Measurements from ENCODE around the gene ABCA4. TPM values are rescaled to one million over a fixed set of nuclear protein-coding genes. Genes with fewer than 3 reads are reported as not detected.
A peak's percentile ranks its signal among the peaks of the same experiment; 100 is the strongest.
"Not testable (repeated sequence)": the region's sequence is repeated elsewhere in the genome, so short reads cannot be mapped to it uniquely, and the experiment has no call there.

The ABCA4 gene
- not detected for total RNA-seq
- polyA plus RNA-seq: not detected

DNA sequence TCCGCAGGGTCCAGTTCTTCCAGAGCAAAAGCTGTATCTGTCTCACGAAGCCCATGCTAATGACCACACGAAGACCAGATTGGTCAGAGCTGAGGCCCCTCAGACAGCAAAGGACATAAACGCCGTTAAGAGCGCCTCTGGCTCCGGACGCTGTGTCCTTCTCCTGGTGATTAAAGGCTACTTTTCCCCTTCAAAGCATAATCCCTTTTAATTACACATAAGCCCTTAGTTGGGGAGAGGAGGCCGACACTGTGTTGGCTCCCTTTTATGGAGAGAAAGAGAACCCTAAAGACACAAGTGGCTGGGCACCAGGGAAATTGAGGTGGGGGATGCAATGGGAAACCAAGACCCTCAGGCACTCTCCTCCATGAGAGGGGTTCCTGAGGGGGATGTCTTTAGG, at the start of gene ABCA4:
Gene ABCA4 (minus strand): TSS at position 158 of the 400 bp plus-strand sequence. CDS start 103 bp downstream, at position 55.
- H3K4me3 ChIP-seq (ENCODE audit: low read length in 2 of 2): no peak within 1 kb of the TSS
- no peak within 1 kb of the TSS for H3K4me3 Mint-ChIP-seq
- POLR2A ChIA-PET (ENCODE audit: partially characterized antibody): no interaction called here
- no peaks in the 10 kb centered on the region for H3K36me3 ChIP-seq (ENCODE audit: insufficient read depth, low read length)
- intact Hi-C loops (cut with micrococcal nuclease): no loop called here
- no peaks in the 10 kb centered on the region for H3K9me3 ChIP-seq (ENCODE audit: control insufficient read depth in 1 of 2, low read length in 2 of 2)
- H3K27ac Mint-ChIP-seq: no peak within 1 kb of the TSS
- no peaks in the 10 kb centered on the region for H3K27me3 ChIP-seq (ENCODE audit: insufficient read depth, low read length)
- no peaks in the 10 kb centered on the region for H3K36me3 Mint-ChIP-seq
- no peaks in the 10 kb centered on the region for H3K4me1 Mint-ChIP-seq
- peaks cover 0 to 4% (median 0%) of the 10 kb centered on the region in 8 donors for H3K9me3 Mint-ChIP-seq
- no peaks in the 10 kb centered on the region for H3K4me1 ChIP-seq (ENCODE audit: insufficient read depth, low read length)
- H3K27me3 Mint-ChIP-seq: peaks cover 4 to 11% of the 10 kb centered on the region in 2 donors
- DNase-seq: no peak
- H3K27ac ChIP-seq (ENCODE audit: low read depth, low read length): no peak within 1 kb of the TSS
- CTCF ChIA-PET (ENCODE audit: partially characterized antibody): no interaction called here

DNA sequence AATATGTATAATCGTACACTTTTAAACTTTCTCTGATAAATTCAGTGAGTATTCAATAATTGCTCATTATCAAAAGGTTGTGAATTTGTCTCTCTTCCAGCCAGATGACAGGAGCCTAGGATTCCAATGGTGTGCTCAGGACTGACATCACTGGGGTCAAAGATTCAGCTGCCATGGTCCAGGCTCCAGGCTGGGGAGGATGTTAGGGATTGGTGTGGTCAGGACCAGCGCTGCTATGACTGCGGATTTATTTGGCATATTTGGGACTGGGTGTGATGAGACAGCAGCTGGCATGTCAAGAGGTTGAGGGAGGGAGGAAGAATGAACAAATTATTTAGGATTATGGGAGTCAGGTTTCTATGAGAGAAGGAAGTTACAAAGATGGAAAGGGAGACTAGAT, 48.2 kb upstream of the ABCA4 start:
- no peaks in the 10 kb centered on the region for H3K36me3 Mint-ChIP-seq
- H3K4me1 Mint-ChIP-seq: no peaks in the 10 kb centered on the region
- Histone ChIP-seq H3K4me1 (ENCODE audit: insufficient read depth, low read length) (no peaks in the 10 kb centered on the region), H3K4me3 (ENCODE audit: low read length in 2 of 2) (no peak overlapping the region), H3K36me3 (ENCODE audit: insufficient read depth, low read length) (no peaks in the 10 kb centered on the region), H3K27ac (ENCODE audit: low read depth, low read length) (no peak overlapping the region), H3K9me3 (ENCODE audit: control insufficient read depth in 1 of 2, low read length in 2 of 2) (no peaks in the 10 kb centered on the region), H3K27me3 (ENCODE audit: insufficient read depth, low read length) (no peaks in the 10 kb centered on the region)
- DNase-seq: no peak
- ChIA-PET POLR2A (ENCODE audit: partially characterized antibody) (no interaction called here), CTCF (ENCODE audit: partially characterized antibody) (no interaction called here)
- no peak overlapping the region for H3K27ac Mint-ChIP-seq
- peak overlapping the region in 1 of 8 donors; percentile 44 for H3K4me3 Mint-ChIP-seq
- H3K27me3 Mint-ChIP-seq: peaks cover 6 to 11% of the 10 kb centered on the region in 2 donors
- intact Hi-C loops (cut with micrococcal nuclease): no loop called here
- H3K9me3 Mint-ChIP-seq: peaks cover 0 to 5% (median 0%) of the 10 kb centered on the region in 8 donors

DNA sequence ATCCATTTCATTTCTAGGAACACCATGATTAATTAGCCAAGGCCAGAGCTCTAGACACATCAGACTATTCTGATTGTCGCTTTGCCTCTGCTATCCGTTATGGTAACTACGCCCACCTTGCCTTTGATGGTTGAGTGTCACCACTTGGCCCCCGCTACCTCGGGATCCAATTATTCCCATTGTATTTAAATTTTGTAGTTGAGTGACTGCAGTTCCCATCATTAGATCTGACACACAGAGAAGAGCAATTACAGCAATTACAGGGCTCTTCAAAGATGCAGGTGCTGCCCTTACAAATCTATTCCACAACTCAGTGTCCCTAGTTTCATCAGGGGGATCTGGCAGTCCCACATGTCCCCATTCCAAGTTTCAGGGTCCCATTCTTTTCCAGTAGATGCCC, 44.9 kb upstream of the ABCA4 start:
- no peaks in the 10 kb centered on the region for H3K27me3 ChIP-seq (ENCODE audit: insufficient read depth, low read length)
- no peak overlapping the region for H3K27ac ChIP-seq (ENCODE audit: low read depth, low read length)
- ChIA-PET POLR2A (ENCODE audit: partially characterized antibody) (no interaction called here), CTCF (ENCODE audit: partially characterized antibody) (no interaction called here)
- Mint-ChIP-seq H3K36me3 (no peaks in the 10 kb centered on the region), H3K9me3 (peaks cover 0 to 5% (median under 1%) of the 10 kb centered on the region in 8 donors), H3K27me3 (peaks cover 8 to 16% of the 10 kb centered on the region in 2 donors), H3K4me1 (no peaks in the 10 kb centered on the region), H3K27ac (no peak overlapping the region), H3K4me3 (no peak overlapping the region)
- intact Hi-C loops (cut with micrococcal nuclease): no loop called here
- no peaks in the 10 kb centered on the region for H3K4me1 ChIP-seq (ENCODE audit: insufficient read depth, low read length)
- H3K9me3 ChIP-seq (ENCODE audit: control insufficient read depth in 1 of 2, low read length in 2 of 2): no peaks in the 10 kb centered on the region
- DNase-seq: no peak
- no peak overlapping the region for H3K4me3 ChIP-seq (ENCODE audit: low read length in 2 of 2)
- no peaks in the 10 kb centered on the region for H3K36me3 ChIP-seq (ENCODE audit: insufficient read depth, low read length)

DNA sequence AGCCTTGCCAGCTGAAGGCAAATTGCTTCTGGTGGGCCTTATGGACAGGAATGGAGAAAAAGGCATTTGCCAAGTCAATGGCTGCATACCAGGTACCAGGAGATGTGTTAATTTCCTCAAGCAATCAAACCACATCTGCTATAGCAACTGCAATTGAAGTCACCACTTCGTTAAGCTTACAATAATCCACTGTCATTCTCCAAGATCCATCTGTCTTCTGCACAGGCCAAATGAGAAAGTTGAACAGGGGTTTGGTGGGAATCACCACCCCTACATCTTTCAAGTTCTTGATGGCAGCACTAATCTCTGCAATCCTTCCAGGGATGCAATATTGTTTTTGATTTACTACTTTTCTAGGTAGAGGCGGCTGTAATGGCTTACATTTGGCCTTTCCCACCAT, 43.9 kb upstream of the ABCA4 start:
- DNase-seq; H3K4me1 Mint-ChIP-seq; H3K27ac ChIP-seq (ENCODE audit: low read depth, low read length); H3K36me3 ChIP-seq (ENCODE audit: insufficient read depth, low read length); CTCF ChIA-PET (ENCODE audit: partially characterized antibody); H3K9me3 ChIP-seq (ENCODE audit: control insufficient read depth in 1 of 2, low read length in 2 of 2); intact Hi-C loops (cut with micrococcal nuclease); H3K4me1 ChIP-seq (ENCODE audit: insufficient read depth, low read length); POLR2A ChIA-PET (ENCODE audit: partially characterized antibody); H3K36me3 Mint-ChIP-seq; H3K4me3 ChIP-seq (ENCODE audit: low read length in 2 of 2); H3K27ac Mint-ChIP-seq; H3K4me3 Mint-ChIP-seq; H3K9me3 Mint-ChIP-seq; H3K27me3 ChIP-seq (ENCODE audit: insufficient read depth, low read length): not testable (repeated sequence)
- H3K27me3 Mint-ChIP-seq: peaks cover 9 to 16% of the 10 kb centered on the region in 2 donors

DNA sequence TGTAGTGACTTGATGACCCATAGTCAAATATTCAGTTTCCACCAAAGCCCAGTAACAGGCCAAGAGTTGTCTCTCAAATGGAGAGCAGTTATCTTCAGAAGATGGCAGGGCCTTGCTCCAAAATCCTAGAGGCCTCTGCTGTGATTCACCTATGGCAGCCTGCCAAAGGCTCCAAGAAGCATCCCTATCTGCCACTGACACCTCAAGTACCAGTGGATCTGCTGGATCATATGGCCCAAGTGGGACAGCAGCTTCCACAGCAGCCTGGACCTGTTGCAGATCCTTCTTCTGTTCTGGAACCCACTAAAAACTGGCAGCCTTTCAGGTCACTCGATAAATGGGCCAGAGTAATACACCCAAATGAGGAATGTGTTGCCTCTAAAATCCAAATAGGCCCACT, 43.2 kb upstream of the ABCA4 start:
- H3K36me3 Mint-ChIP-seq; H3K4me3 Mint-ChIP-seq; CTCF ChIA-PET (ENCODE audit: partially characterized antibody); intact Hi-C loops (cut with micrococcal nuclease); H3K4me3 ChIP-seq (ENCODE audit: low read length in 2 of 2); POLR2A ChIA-PET (ENCODE audit: partially characterized antibody); H3K27ac Mint-ChIP-seq; H3K27ac ChIP-seq (ENCODE audit: low read depth, low read length); H3K9me3 ChIP-seq (ENCODE audit: control insufficient read depth in 1 of 2, low read length in 2 of 2); DNase-seq; H3K27me3 ChIP-seq (ENCODE audit: insufficient read depth, low read length); H3K9me3 Mint-ChIP-seq; H3K4me1 ChIP-seq (ENCODE audit: insufficient read depth, low read length); H3K4me1 Mint-ChIP-seq; H3K36me3 ChIP-seq (ENCODE audit: insufficient read depth, low read length): not testable (repeated sequence)
- peaks cover 8 to 11% of the 10 kb centered on the region in 2 donors for H3K27me3 Mint-ChIP-seq

DNA sequence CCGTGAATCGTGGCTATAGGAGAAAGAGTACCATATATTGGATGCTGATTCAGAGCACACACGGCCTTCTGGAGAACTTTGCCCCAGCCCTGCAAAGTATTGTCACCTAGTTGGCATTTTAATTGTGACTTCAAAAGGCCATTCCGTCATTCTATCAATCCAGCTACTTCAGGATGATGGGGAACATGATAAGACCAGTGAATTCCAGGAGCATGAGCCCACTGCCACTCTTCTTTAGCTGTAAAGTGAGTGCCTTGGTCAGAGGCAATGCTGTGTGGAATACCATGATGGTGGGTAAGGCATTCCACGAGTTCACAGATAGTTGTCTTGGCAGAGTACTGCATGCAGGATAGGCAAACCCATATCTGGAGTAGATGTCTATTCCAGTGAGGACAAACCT, 42.3 kb upstream of the ABCA4 start:
- H3K36me3 Mint-ChIP-seq; H3K36me3 ChIP-seq (ENCODE audit: insufficient read depth, low read length); H3K9me3 ChIP-seq (ENCODE audit: control insufficient read depth in 1 of 2, low read length in 2 of 2); POLR2A ChIA-PET (ENCODE audit: partially characterized antibody); DNase-seq; CTCF ChIA-PET (ENCODE audit: partially characterized antibody); H3K4me1 Mint-ChIP-seq; H3K27me3 Mint-ChIP-seq; H3K4me3 Mint-ChIP-seq; H3K27ac Mint-ChIP-seq; H3K27ac ChIP-seq (ENCODE audit: low read depth, low read length); H3K9me3 Mint-ChIP-seq; H3K4me3 ChIP-seq (ENCODE audit: low read length in 2 of 2); H3K27me3 ChIP-seq (ENCODE audit: insufficient read depth, low read length); intact Hi-C loops (cut with micrococcal nuclease); H3K4me1 ChIP-seq (ENCODE audit: insufficient read depth, low read length): not testable (repeated sequence)

DNA sequence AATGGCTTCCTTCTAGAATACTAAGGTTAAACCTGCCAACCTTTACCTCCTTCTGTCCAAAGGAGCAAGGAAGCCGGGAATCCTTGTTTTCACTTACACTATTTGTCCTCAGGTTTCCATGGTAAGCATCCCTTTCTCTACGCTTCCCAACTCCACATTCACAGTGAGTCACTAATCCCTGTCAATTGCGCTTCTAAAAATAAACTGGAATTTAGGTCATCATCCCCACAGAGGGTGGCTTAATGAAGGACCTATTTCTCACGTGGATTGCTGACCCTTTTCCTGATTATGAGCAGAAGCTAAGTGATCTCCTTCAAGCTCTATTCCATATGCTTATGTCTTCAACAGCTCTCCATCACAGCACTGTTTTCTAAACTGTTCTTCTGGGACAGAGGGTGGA, 39.9 kb upstream of the ABCA4 start:
- no peak overlapping the region for H3K4me3 Mint-ChIP-seq
- Histone ChIP-seq H3K4me1 (ENCODE audit: insufficient read depth, low read length) (no peaks in the 10 kb centered on the region), H3K9me3 (ENCODE audit: control insufficient read depth in 1 of 2, low read length in 2 of 2) (no peaks in the 10 kb centered on the region), H3K36me3 (ENCODE audit: insufficient read depth, low read length) (no peaks in the 10 kb centered on the region), H3K27ac (ENCODE audit: low read depth, low read length) (no peak overlapping the region), H3K27me3 (ENCODE audit: insufficient read depth, low read length) (no peaks in the 10 kb centered on the region), H3K4me3 (ENCODE audit: low read length in 2 of 2) (no peak overlapping the region)
- intact Hi-C loops (cut with micrococcal nuclease): no loop called here
- no peak for DNase-seq
- no peaks in the 10 kb centered on the region for H3K36me3 Mint-ChIP-seq
- no peaks in the 10 kb centered on the region for H3K4me1 Mint-ChIP-seq
- H3K9me3 Mint-ChIP-seq: peaks cover 0 to 5% (median 0%) of the 10 kb centered on the region in 8 donors
- CTCF ChIA-PET (ENCODE audit: partially characterized antibody): no interaction called here
- POLR2A ChIA-PET (ENCODE audit: partially characterized antibody): no interaction called here
- H3K27ac Mint-ChIP-seq: no peak overlapping the region
- H3K27me3 Mint-ChIP-seq: peaks cover 5 to 6% of the 10 kb centered on the region in 2 donors

DNA sequence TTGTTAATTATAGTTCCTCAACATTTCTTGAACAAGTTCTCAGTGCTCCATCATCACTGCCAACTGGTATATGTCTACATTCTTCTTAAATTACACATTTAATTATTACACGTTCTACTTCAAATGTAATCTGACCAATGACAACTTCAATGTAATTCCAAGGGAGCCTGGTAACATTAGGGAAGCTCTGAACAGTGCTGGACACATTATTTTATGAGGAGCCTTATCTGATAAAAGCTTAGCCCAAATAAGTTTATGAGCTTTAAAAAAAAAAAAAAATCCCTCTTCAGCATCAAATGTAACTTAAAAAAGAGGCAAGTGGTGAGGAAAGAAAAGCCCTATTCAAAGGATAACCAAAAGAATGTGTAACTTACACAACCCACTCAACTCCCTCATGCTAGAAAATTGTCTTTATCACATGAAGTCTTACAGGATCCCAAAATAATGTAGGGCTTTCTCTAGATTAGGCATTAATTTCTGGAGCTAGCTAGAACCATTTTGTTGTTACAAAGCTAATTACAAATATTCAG, 35.2 kb upstream of the ABCA4 start:
- intact Hi-C loops (cut with micrococcal nuclease): no loop called here
- H3K9me3 Mint-ChIP-seq: peaks cover 0 to 2% (median 0%) of the 10 kb centered on the region in 8 donors
- no peaks in the 10 kb centered on the region for H3K36me3 Mint-ChIP-seq
- H3K4me3 ChIP-seq (ENCODE audit: low read length in 2 of 2): no peak overlapping the region
- H3K4me3 Mint-ChIP-seq: no peak overlapping the region
- H3K9me3 ChIP-seq (ENCODE audit: control insufficient read depth in 1 of 2, low read length in 2 of 2): no peaks in the 10 kb centered on the region
- no peaks in the 10 kb centered on the region for H3K27me3 ChIP-seq (ENCODE audit: insufficient read depth, low read length)
- DNase-seq: no peak
- no peak overlapping the region for H3K27ac ChIP-seq (ENCODE audit: low read depth, low read length)
- no peaks in the 10 kb centered on the region for H3K36me3 ChIP-seq (ENCODE audit: insufficient read depth, low read length)
- ChIA-PET POLR2A (ENCODE audit: partially characterized antibody) (no interaction called here), CTCF (ENCODE audit: partially characterized antibody) (interaction anchor here (1.3 kb wide), 1 partner anchor 23 kb away, joined by 3 read pairs; no protein-coding TSS in a partner anchor)
- H3K27me3 Mint-ChIP-seq: peaks cover 0 to 1% of the 10 kb centered on the region in 2 donors
- no peaks in the 10 kb centered on the region for H3K4me1 Mint-ChIP-seq
- no peak overlapping the region for H3K27ac Mint-ChIP-seq
- H3K4me1 ChIP-seq (ENCODE audit: insufficient read depth, low read length): no peaks in the 10 kb centered on the region
